ENCODE results near the gene PIP5K1C. TPM values are rescaled to one million over a fixed set of nuclear protein-coding genes. Genes with fewer than 3 reads are reported as not detected.

The PIP5K1C gene
- total RNA-seq, 1 donor from 2014 or later: 75.7 TPM

- Mint-ChIP-seq H3K4me3 (ENCODE audit: unreplicated experiment) (no peak overlapping the region), H3K4me1 (ENCODE audit: unreplicated experiment) (peaks cover 7% of the 10 kb centered on the region), H3K9me3 (ENCODE audit: unreplicated experiment) (no peaks in the 10 kb centered on the region), H3K27ac (ENCODE audit: unreplicated experiment) (peak overlapping the region; percentile 89), H3K36me3 (ENCODE audit: unreplicated experiment) (peaks cover 13% of the 10 kb centered on the region), H3K27me3 (ENCODE audit: unreplicated experiment) (no peaks in the 10 kb centered on the region)
- DNase-seq (ENCODE audit: extremely low spot score, unreplicated experiment): peak; percentile 90
- TF ChIP-seq CTCF (IDR thresholded peaks at IDR 0.05): no peak
These were observed 44.7 kb downstream of the PIP5K1C start for GRCh38 chr19:3655402-3656072.

DNA sequence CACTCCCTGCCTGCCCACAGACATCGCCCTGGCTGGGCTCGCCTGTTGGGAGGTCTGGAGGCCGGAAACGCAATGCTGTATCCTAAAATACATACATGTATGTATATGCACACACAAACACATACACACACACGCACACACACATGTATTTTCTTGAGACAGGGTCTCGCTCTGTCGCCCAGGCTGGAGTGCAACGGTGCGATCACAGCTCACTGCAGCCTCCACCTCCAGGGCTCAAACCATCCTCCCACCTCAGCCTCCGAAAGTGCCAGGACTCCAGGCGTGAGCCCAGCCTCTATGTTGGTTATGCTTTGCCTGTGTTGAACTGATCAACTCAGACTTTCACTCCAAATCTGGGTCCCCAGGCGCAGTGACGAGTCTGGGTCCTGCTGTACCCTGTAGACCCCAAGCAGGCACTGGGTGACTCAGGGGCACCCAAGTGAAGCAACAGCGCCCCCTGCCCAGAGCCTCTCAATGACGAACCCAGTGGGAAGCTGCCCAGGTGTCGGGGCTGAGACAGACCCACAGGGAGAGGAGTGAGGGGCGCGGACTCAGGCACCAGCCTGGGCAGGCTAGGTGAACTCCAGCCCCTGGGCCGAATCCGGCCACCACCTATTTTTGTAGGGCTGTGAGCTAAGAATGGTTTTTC, 46.3 kb downstream of the PIP5K1C start:
- Mint-ChIP-seq H3K4me3 (ENCODE audit: unreplicated experiment) (no peak overlapping the region), H3K27ac (ENCODE audit: unreplicated experiment) (no peak overlapping the region), H3K36me3 (ENCODE audit: unreplicated experiment) (peaks cover 13% of the 10 kb centered on the region), H3K27me3 (ENCODE audit: unreplicated experiment) (no peaks in the 10 kb centered on the region), H3K4me1 (ENCODE audit: unreplicated experiment) (peaks cover 7% of the 10 kb centered on the region), H3K9me3 (ENCODE audit: unreplicated experiment) (no peaks in the 10 kb centered on the region)
- TF ChIP-seq CTCF (IDR thresholded peaks at IDR 0.05): peak; percentile 27
- DNase-seq (ENCODE audit: extremely low spot score, unreplicated experiment): no peak

DNA sequence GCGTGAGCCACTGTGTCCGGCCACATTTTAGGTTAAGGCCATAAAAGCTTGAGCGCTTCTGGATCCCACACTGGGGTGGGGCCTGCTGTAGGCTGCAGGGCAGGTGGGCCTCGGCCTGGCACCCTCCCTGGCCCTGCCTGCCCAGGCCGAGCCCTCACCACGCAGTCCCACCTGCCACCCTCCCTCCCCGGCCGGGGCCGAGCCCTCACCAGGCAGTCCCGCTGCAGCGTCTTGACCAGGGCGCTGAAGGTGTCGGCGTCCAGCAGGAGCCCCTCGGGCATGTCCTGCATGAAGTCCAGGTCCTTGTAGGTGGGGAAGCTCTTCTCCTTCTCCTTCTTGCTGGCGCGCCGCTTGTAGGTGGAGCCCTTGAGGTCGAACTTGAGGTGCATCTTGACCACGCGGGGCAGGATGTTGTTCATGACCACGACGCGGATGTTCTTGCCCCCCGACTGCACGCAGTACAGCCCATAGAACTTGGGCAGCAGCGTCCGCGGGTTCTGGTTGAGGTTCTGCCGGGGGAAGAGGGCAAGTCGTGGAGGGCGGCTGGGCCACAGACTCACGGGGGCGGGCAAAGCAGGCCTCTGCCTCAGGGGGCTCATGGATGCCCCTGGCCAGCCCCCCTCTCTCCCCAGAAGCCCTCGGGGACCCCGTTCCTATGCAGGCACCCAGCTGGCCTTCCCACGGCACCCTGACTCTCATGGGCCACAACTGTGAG, 47.0 kb downstream of the PIP5K1C start:
- peaks cover 13% of the 10 kb centered on the region for H3K36me3 Mint-ChIP-seq (ENCODE audit: unreplicated experiment)
- no peak overlapping the region for H3K27ac Mint-ChIP-seq (ENCODE audit: unreplicated experiment)
- H3K4me1 Mint-ChIP-seq (ENCODE audit: unreplicated experiment): peaks cover 7% of the 10 kb centered on the region
- no peak for DNase-seq (ENCODE audit: extremely low spot score, unreplicated experiment)
- no peak for TF ChIP-seq CTCF (IDR thresholded peaks at IDR 0.05)
- no peaks in the 10 kb centered on the region for H3K27me3 Mint-ChIP-seq (ENCODE audit: unreplicated experiment)
- no peak overlapping the region for H3K4me3 Mint-ChIP-seq (ENCODE audit: unreplicated experiment)
- no peaks in the 10 kb centered on the region for H3K9me3 Mint-ChIP-seq (ENCODE audit: unreplicated experiment)

DNA sequence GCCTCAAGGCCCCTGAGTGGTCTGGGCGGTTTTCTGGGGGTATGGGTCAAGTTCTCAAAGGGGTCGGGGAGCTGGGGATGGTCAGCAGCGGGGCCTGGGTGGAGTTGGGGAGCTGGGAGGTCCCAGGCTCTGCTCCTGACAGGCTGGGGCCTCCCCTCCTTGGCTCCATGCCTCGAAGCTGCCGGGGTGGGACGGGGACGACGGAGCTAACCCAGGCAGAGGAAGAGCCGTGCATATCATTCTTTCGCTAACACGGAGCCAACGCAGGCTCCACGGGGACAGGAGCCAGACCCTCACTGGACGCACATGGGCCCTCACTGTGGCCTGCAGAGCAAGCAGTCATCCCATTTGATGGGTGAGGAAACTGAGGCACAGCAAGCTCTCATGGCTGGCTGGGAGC, 47.8 kb downstream of the PIP5K1C start:
- H3K36me3 Mint-ChIP-seq (ENCODE audit: unreplicated experiment): peaks cover 10% of the 10 kb centered on the region
- H3K4me1 Mint-ChIP-seq (ENCODE audit: unreplicated experiment): peaks cover 7% of the 10 kb centered on the region
- H3K4me3 Mint-ChIP-seq (ENCODE audit: unreplicated experiment): no peak overlapping the region
- DNase-seq (ENCODE audit: extremely low spot score, unreplicated experiment): no peak
- no peaks in the 10 kb centered on the region for H3K9me3 Mint-ChIP-seq (ENCODE audit: unreplicated experiment)
- H3K27me3 Mint-ChIP-seq (ENCODE audit: unreplicated experiment): no peaks in the 10 kb centered on the region
- TF ChIP-seq CTCF (IDR thresholded peaks at IDR 0.05): no peak
- H3K27ac Mint-ChIP-seq (ENCODE audit: unreplicated experiment): no peak overlapping the region

GRCh38 chr19:3651684-3652083, 48.6 kb downstream of the PIP5K1C start:
- Mint-ChIP-seq H3K4me3 (ENCODE audit: unreplicated experiment) (no peak overlapping the region), H3K9me3 (ENCODE audit: unreplicated experiment) (no peaks in the 10 kb centered on the region), H3K27ac (ENCODE audit: unreplicated experiment) (no peak overlapping the region), H3K4me1 (ENCODE audit: unreplicated experiment) (peaks cover 7% of the 10 kb centered on the region), H3K36me3 (ENCODE audit: unreplicated experiment) (peaks cover 4% of the 10 kb centered on the region), H3K27me3 (ENCODE audit: unreplicated experiment) (no peaks in the 10 kb centered on the region)
- no peak for DNase-seq (ENCODE audit: extremely low spot score, unreplicated experiment)
- no peak for TF ChIP-seq CTCF (IDR thresholded peaks at IDR 0.05)
